Measurements from ENCODE around the gene IRF5.
"Not testable (repeated sequence)": the region's sequence is repeated elsewhere in the genome, so short reads cannot be mapped to it uniquely, and the experiment has no call there.

The IRF5 gene

DNA sequence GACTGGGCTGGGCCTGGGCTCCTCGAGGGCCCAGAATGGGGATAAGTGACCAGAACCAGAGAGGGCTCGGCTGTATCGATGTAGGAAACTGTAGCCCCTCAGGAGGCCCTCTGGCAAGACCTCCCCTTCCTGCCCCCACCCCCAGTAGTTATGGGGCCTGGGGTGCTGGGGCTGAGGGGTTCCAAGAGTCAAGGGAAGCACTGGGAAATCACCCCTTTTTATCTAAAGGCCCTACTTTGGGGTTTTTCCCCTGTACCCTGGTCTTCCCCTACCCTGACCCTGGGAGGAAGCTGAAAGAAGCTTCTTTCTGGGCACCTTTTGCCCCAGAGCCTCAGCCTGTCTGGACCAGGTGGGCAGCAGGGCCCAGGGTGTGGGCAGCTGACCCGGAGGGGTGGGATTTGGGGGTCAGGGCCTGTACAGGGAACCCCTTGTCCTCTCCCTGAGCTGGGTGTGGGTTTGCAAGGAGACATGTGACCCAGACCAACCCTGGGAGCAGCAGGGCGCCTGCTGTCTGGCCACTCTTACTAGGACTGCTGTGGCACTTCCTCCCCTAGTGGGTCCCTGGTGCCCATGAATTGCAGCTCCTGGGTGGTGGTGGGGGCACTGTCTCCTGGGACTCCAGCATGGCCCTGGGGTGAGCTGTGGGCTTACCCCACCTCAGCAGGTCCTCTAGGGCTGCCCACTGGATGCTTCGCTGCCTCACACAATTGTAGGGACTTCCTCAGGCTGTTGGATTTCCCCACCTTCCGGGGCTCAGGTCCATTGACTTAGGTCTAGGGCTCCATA, 1.5 kb downstream of the IRF5 start:
- CTCF ChIA-PET, result interaction anchor here (1.0 kb wide), 1 partner anchor 17 kb away, joined by 4 read pairs; no protein-coding TSS in a partner anchor
- POLR2A ChIA-PET, result no interaction called here
- TF ChIP-seq SP1 (IDR thresholded peaks at IDR 0.05) (no peak), FOXM1 (IDR thresholded peaks at IDR 0.05; ENCODE audit: borderline replicate concordance) (no peak), FOXA1 (IDR thresholded peaks at IDR 0.05) (no peak), FOXK2 (IDR thresholded peaks at IDR 0.05) (no peak), ELF4 (IDR thresholded peaks at IDR 0.05) (no peak), LEF1 (IDR thresholded peaks at IDR 0.05; ENCODE audit: borderline replicate concordance) (no peak), SUZ12 (IDR thresholded peaks at IDR 0.05) (no peak)
- no peak for DNase-seq (ENCODE audit: extremely low spot score)

DNA sequence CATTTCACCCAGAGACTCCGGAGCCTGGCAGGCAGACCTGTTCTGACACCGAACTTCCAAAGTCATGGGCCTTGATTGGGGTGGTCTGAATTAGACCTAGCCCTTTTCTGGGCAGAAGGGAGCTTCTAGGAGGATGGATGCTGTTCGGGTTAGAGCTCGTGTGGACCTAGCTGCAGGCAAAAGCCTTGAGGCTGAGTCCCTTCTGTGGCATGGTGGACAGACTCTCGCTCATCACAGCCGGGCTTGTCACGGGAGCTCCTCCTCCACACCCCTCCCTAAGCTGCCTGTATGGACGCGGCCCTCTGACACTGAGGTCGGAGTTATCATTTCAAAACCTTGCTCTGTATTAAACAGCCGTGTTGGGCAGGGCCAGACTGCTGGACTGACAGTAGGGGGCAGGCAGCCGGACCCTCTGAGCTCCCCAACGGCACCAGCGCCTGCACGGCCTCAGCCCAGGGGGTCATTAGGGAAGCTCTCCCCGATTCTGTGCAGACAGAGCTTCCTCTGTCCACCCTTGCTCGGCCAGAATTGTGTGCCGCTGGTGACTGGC, 2.2 kb downstream of the IRF5 start:
- ChIA-PET CTCF (interaction anchor here (0.8 to 1.0 kb wide), 2 partner anchors 10 to 18 kb away, joined by 3 to 4 read pairs; no protein-coding TSS in a partner anchor), POLR2A (interaction anchor here (0.7 kb wide), 1 partner anchor 115 kb away, joined by 3 read pairs; the partner anchor contains the start of gene TNPO3)

DNA sequence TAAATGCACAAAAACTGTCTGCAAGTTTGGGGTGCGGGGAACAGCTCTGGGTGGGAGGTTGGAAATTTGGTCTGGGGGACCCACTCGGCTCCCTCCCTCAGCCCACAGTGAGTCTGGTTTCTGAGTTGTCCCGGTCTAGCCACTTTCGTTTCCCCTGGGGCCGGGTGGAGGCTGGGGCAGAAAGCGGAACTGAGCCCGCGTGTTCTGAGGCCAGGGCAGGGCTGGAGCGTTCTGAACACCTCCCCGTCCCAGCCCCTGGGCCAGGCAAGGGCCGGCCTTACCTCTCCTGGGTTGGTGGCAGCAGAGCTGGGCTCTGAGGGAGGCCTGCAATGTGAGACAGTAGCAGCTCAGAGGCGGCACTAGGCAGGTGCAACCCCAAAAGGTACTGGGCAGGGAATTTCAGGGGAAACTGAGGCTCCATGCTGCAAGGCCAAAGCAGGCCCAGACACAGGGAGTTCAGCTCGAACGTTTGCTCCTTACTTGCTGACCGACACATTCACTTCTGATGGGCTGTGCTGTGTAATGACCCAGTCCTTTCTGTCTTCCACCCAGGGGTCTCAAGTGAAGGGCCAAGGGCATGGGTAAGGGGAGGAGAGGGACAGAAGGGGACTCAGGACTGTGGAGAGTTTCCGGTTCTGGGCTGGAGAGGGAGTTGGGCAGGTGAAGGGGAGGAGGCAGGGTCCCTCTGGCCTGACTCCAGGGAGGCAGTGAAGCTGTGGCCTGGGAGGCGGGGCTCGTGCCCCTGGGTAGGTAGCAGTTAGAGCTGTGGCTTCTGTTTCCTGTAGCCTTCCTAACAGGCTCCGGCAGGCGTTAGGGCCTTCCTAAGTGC, 3.0 kb downstream of the IRF5 start:
- ChIA-PET CTCF (interaction anchor here (0.8 to 1.0 kb wide), 2 partner anchors 9 to 18 kb away, joined by 3 to 4 read pairs; no protein-coding TSS in a partner anchor), POLR2A (interaction anchor here (0.7 kb wide), 1 partner anchor 114 kb away, joined by 3 read pairs; the partner anchor contains the start of gene TNPO3)
- DNase-seq (ENCODE audit: extremely low spot score), result no peak
- TF ChIP-seq L3MBTL2 (conservative IDR thresholded peaks at IDR 0.05), result no peak
- TF ChIP-seq HDGF (IDR thresholded peaks at IDR 0.05; ENCODE audit: borderline replicate concordance), result no peak
- TF ChIP-seq CTBP1 (IDR thresholded peaks at IDR 0.05; ENCODE audit: borderline replicate concordance), result no peak
- no peak for TF ChIP-seq ARNT (IDR thresholded peaks at IDR 0.05)
- TF ChIP-seq ZNF384 (IDR thresholded peaks at IDR 0.05), result no peak
- TF ChIP-seq TARDBP (IDR thresholded peaks at IDR 0.05), result no peak
- TF ChIP-seq FOXM1 (IDR thresholded peaks at IDR 0.05; ENCODE audit: borderline replicate concordance), result no peak
- no peak for TF ChIP-seq ELF4 (IDR thresholded peaks at IDR 0.05)
- TF ChIP-seq FOXA1 (IDR thresholded peaks at IDR 0.05), result no peak
- TF ChIP-seq NFRKB (IDR thresholded peaks at IDR 0.05), result no peak
- TF ChIP-seq SUZ12 (IDR thresholded peaks at IDR 0.05), result no peak
- TF ChIP-seq FOXK2 (IDR thresholded peaks at IDR 0.05), result no peak
- no peak for TF ChIP-seq SP1 (IDR thresholded peaks at IDR 0.05)
- TF ChIP-seq, protein P1, sequence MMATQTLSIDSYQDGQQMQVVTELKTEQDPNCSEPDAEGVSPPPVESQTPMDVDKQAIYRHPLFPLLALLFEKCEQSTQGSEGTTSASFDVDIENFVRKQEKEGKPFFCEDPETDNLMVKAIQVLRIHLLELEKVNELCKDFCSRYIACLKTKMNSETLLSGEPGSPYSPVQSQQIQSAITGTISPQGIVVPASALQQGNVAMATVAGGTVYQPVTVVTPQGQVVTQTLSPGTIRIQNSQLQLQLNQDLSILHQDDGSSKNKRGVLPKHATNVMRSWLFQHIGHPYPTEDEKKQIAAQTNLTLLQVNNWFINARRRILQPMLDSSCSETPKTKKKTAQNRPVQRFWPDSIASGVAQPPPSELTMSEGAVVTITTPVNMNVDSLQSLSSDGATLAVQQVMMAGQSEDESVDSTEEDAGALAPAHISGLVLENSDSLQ (IDR thresholded peaks at IDR 0.05), result no peak
- TF ChIP-seq LEF1 (IDR thresholded peaks at IDR 0.05; ENCODE audit: borderline replicate concordance), result no peak
- TF ChIP-seq BHLHE40 (IDR thresholded peaks at IDR 0.05; ENCODE audit: borderline replicate concordance), result no peak

More for the DNA sequence above, 2.2 kb downstream of the IRF5 start:
- DNase-seq (ENCODE audit: extremely low spot score), result no peak
- TF ChIP-seq FOXM1 (IDR thresholded peaks at IDR 0.05; ENCODE audit: borderline replicate concordance) (no peak), FOXK2 (IDR thresholded peaks at IDR 0.05) (no peak)

DNA sequence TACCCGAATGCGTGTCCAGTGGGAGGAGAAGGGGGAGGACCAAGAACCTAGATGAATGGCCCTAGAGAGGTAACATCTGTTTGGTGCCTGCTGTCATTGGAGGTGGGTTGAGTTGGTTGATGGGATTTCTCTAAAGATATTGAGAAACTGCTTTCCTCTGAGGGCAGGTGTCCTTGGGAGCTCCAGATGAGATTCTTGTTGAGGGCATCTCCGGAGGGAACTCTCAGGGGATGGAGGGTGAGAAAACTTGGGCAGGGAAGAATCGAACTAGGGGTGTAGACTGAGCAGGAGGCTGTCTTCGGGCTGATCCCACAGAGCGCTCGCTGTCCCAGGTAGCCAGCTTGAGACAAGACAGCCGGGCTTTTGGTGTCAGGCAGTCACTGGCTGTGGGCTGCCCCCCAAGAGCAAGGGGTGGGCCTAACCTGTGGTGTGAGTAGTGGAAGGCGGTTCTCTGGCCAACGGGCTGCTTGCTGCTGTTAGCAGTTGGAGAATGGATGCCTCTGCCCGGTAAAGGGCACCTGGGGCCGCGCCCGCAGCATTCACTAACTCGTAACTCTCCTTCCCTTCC, 3.7 kb downstream of the IRF5 start:
- ChIA-PET POLR2A (no interaction called here), CTCF (no interaction called here)
- DNase-seq (ENCODE audit: extremely low spot score), result no peak
- TF ChIP-seq L3MBTL2 (conservative IDR thresholded peaks at IDR 0.05) (no peak), HDGF (IDR thresholded peaks at IDR 0.05; ENCODE audit: borderline replicate concordance) (no peak), FOXA1 (IDR thresholded peaks at IDR 0.05) (no peak), SUZ12 (IDR thresholded peaks at IDR 0.05) (no peak), SP1 (IDR thresholded peaks at IDR 0.05) (no peak), FOXM1 (IDR thresholded peaks at IDR 0.05; ENCODE audit: borderline replicate concordance) (no peak), NFRKB (IDR thresholded peaks at IDR 0.05) (no peak), ZNF384 (IDR thresholded peaks at IDR 0.05) (no peak), CTBP1 (IDR thresholded peaks at IDR 0.05; ENCODE audit: borderline replicate concordance) (no peak), TARDBP (IDR thresholded peaks at IDR 0.05) (no peak), FOXK2 (IDR thresholded peaks at IDR 0.05) (no peak), BHLHE40 (IDR thresholded peaks at IDR 0.05; ENCODE audit: borderline replicate concordance) (no peak), ELF4 (IDR thresholded peaks at IDR 0.05) (no peak), LEF1 (IDR thresholded peaks at IDR 0.05; ENCODE audit: borderline replicate concordance) (no peak), ARNT (IDR thresholded peaks at IDR 0.05) (no peak)
- TF ChIP-seq, protein P1 (IDR thresholded peaks at IDR 0.05), result no peak

DNA sequence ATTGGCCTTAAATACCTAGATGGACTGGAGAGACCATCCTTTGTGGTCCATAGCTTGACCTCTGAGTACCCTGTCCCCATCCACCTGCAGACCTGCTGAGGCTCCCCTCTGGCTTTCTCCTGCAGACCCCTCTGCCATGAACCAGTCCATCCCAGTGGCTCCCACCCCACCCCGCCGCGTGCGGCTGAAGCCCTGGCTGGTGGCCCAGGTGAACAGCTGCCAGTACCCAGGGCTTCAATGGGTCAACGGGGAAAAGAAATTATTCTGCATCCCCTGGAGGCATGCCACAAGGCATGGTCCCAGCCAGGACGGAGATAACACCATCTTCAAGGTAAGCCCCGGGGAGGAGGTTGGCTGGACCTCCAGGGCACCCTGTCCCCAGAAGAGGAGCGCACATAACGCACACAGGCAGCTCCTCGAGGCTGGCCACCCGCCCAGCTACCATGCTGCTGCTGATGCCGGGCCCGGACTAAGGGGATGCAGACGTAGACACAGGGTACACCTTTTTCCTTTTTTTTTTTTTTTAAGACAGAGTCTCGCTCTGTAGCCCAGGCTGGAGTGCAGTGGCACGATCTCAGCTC, 4.3 kb downstream of the IRF5 start:
- ChIA-PET POLR2A (no interaction called here), CTCF (interaction anchor here (0.7 kb wide), 1 partner anchor 615 kb away, joined by 3 read pairs; no protein-coding TSS in a partner anchor)
- DNase-seq (ENCODE audit: extremely low spot score), result no peak
- no peak for TF ChIP-seq ZNF384 (IDR thresholded peaks at IDR 0.05)
- TF ChIP-seq, protein P1 (IDR thresholded peaks at IDR 0.05), result no peak
- no peak for TF ChIP-seq ARNT (IDR thresholded peaks at IDR 0.05)
- no peak for TF ChIP-seq FOXA1 (IDR thresholded peaks at IDR 0.05)
- TF ChIP-seq SP1 (IDR thresholded peaks at IDR 0.05), result no peak
- TF ChIP-seq ELF4 (IDR thresholded peaks at IDR 0.05), result no peak
- TF ChIP-seq SUZ12 (IDR thresholded peaks at IDR 0.05), result no peak
- no peak for TF ChIP-seq FOXK2 (IDR thresholded peaks at IDR 0.05)
- no peak for TF ChIP-seq FOXM1 (IDR thresholded peaks at IDR 0.05; ENCODE audit: borderline replicate concordance)
- TF ChIP-seq CTBP1 (IDR thresholded peaks at IDR 0.05; ENCODE audit: borderline replicate concordance), result no peak
- no peak for TF ChIP-seq LEF1 (IDR thresholded peaks at IDR 0.05; ENCODE audit: borderline replicate concordance)
- TF ChIP-seq TARDBP (IDR thresholded peaks at IDR 0.05), result no peak
- no peak for TF ChIP-seq NFRKB (IDR thresholded peaks at IDR 0.05)
- TF ChIP-seq BHLHE40 (IDR thresholded peaks at IDR 0.05; ENCODE audit: borderline replicate concordance), result no peak
- no peak for TF ChIP-seq HDGF (IDR thresholded peaks at IDR 0.05; ENCODE audit: borderline replicate concordance)

DNA sequence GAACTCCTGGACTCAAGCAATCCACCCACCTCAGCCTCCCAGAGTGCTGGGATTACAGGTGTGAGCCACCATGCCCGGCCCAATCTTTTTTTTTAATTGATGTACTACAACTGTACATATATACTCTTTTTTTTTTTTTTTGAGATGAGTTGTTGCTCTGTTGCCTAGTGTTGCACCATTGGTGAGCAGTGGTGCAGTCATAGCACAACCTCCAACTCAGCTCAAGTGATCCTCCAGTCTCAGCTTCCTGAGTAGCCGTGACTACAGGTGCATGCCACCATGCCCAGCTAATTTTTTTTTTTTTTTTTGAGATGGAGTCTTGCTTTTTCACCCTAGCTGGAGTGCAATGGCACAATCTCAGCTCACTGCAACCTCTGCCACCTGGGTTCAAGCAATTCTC, 5.5 kb downstream of the IRF5 start:
- POLR2A ChIA-PET; DNase-seq (ENCODE audit: extremely low spot score): not testable (repeated sequence)
- CTCF ChIA-PET, result interaction anchor here (0.7 kb wide), 1 partner anchor 143 kb away, joined by 4 read pairs; no protein-coding TSS in a partner anchor
